HG03175 (cell line): ENCODE results near the gene NAP1L1.

Source experiments
- ATAC-seq: cut with Tn5 transposase; IDR thresholded peaks from one replicate; pipeline ENCODE4 v1.9.1; 2021; ENCODE audit warnings: mild to moderate bottlenecking, moderate library complexity; ENCODE audit not compliant: unreplicated experiment

Gene NAP1L1, protein sequence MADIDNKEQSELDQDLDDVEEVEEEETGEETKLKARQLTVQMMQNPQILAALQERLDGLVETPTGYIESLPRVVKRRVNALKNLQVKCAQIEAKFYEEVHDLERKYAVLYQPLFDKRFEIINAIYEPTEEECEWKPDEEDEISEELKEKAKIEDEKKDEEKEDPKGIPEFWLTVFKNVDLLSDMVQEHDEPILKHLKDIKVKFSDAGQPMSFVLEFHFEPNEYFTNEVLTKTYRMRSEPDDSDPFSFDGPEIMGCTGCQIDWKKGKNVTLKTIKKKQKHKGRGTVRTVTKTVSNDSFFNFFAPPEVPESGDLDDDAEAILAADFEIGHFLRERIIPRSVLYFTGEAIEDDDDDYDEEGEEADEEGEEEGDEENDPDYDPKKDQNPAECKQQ

GRCh38 chr12:76083904-76084862 lies at the start of gene NAP1L1:
Gene NAP1L1, minus strand, starts transcription at chr12:76084685. Its CDS starts 10,466 bp downstream, at chr12:76074219.
- ATAC-seq = peak; percentile 92

- no peak for ATAC-seq
Measured at GRCh38 chr12:76127588-76127987, 43.1 kb upstream of the NAP1L1 start.

- ATAC-seq = no peak
Measured at GRCh38 chr12:76124456-76124855, 40.0 kb upstream of the NAP1L1 start.

- no peak for ATAC-seq
Measured at GRCh38 chr12:76123259-76124212, 39.1 kb upstream of the NAP1L1 start.

DNA sequence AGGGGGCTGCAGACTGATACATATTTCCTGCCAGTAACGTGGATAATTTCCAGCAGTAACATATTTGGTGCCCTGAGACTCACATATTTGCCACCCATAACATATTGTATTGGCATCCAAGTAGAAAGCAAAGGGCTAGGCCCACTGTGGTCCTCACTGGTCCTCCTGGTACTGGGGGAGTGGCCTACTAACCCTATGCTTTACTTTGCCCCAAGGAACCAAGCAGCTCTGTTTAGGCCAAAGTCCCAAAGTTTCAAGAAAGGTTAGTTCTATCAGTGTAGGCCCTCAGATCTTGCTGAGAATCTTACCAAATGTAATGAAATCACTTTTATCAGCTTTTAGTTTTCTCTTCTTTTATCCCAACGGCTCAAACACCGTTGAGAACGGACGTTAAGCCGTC lies 35.4 kb upstream of the NAP1L1 start:
- ATAC-seq = no peak

DNA sequence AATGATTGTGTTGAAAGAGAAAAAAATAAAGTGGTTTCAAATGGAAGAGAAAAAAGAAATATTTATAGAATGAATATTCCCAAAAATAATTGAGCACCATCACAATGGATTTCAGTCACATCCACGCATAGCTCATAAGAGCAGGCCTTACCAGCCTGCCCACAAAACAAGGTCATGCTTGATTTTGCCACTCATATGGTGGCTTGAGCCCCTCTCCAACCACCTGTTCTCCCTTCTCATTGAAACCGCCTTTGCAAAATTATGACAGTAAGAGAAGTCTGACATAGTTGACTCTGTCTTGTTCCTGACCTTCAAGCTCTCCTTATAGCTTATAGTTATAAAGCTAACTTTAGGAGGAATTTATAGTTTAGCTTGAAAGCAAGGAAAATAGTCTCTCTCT lies 33.3 kb upstream of the NAP1L1 start:
- no peak for ATAC-seq

DNA sequence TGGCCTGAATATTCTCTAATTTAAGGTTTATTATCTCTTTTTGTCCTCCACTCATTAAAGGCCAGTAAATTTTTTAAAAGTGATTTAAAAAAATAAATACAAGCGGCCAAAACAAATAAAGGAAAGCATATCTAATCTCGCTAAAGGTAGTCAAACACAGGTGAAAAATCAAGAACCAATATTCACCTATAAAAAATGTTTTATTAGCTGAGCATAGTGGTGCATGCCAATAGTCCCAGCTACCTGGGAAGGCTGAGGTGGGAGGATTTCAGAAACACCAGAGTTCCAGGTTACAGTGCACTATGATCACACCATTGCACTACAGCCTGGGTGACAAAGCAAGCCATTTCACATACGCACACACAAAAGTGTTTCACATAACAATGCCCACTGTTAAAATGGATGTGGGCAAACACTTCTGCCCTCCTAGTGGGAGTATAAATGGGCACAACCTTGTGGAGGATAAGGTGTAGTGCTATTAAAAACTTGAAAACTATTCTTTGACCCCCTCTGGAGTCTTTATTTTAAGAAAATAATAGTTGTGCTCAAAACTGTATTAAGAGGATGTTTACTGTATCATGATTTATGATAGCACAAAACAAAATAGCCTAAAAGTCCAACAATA lies 32.7 kb upstream of the NAP1L1 start:
- no peak for ATAC-seq

DNA sequence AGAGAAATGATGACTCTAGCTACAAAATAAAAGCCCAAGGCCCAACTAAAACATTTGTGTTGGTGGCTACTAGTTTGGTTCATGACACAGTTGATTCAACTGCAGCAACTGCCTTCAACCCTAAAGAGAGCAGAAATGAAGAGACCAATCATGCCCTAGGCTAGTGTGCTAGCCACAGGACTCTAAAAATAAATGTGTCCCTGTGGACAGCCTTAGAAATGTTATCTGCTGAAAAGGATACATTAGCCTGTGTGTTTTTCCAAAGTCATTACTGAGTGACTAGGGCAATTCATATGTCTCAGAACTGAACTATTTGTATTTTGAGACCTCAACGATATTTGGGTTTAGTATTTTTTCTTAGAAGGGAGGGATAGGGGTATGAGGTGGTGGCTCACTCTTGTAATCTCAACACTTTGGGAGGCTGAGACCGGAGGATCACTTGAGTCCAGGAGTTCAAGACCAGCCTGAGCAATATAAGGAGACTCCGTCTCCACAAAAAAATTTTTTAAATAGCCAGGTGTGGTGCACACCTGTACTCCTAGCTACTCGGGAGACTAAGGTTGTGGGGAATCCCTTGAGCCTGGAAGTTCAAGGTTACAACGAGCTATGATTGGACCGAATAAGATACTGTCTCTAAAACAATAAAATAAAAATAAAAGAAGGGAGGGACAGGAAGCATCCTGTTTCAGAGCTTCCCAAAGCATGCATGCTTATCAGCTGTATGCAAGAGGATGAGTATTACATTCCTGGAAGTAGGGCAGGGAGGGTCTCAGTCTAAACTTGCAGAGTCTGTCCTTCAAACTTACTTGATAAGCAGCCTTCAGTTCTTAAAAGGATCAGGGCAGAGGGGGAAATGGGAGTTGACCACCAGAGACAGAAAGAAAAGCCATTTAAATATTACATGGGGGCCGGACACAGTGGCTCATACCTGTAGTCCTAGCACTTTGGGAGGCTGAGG lies 29.6 kb upstream of the NAP1L1 start:
- no peak for ATAC-seq

DNA sequence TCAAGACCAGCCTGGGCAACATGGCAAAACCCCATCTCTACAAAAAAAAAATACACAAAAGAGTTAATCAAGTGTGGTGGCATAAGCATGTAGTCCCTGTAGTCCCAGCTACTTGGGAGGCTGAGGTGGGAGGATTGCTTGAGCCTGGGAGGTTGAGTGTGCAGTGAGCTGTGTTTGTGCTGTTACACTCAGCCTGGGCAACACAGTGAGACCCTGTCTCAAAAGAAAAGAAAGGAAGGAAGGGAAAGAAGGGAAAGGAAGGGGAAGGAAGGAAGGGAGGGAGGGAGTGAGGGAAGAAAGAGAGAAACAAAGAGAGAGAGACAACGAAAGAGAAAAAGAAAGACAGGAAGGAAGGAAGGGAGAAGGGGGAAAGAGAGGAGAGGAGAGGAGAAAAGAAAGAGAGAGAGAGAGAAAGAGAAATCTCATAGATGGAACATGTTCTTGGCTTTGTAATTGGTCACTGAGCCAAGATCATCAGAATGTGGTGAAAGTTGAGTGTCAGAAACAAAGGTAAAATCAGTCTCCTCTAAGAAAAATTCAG lies 26.8 kb upstream of the NAP1L1 start:
- no peak for ATAC-seq

GRCh38 chr12:76109879-76110278 lies 25.4 kb upstream of the NAP1L1 start:
- no peak for ATAC-seq

GRCh38 chr12:76108356-76108755 lies 23.9 kb upstream of the NAP1L1 start:
- ATAC-seq = no peak

- ATAC-seq = no peak
Measured at GRCh38 chr12:76106631-76107030, 22.1 kb upstream of the NAP1L1 start.

DNA sequence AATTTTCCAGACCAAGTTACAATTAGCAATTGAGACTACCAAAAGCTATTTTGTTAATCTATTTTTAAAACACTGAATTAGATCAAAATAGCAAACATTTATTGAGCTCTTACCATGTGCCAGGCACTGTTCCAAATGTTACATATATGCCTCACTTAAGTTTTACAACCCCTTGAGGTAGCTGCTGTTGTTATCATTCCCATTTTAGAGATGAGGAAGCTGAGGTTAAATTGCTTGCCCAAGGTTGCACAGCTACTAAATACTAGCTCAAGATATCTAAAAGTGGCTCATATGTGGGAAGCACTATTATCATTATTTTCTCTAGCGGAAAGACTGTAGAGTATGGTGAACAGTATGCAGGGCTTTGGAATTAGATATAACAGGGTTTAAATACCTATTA lies 19.5 kb upstream of the NAP1L1 start:
- ATAC-seq = no peak

DNA sequence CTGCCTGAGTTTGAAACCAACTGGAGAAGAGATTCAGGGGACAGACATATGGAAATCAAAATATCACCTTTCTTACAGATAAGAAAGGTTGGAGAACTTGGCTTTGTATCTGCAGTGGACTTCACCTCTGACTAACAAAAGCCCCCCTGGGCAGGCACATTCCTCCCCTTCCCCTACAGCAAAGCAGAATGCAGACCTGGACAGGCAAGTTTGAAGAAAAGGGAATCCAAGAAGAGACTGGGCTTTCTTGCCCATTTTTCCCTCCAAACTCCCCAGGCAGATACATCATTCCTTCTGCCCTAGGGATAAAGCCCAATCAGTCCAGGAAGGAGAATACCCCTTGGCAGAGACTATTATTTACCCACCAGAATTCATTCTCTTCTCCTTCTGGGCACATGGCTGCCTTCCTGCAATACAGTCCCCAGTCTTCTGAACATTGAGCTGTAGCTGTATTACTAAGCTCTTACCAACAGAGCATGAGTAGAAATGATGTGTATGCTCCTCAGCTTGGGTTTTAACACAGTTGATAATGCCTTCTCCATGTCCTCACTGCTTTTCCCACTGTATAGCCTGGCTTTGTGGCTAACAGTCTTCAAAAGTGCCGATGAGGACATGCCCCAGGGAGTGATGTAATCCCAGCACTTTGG lies 17.4 kb upstream of the NAP1L1 start:
- no peak for ATAC-seq

GRCh38 chr12:76096079-76096646 lies 11.7 kb upstream of the NAP1L1 start:
- no peak for ATAC-seq

GRCh38 chr12:76094754-76095153 lies 10.3 kb upstream of the NAP1L1 start:
- ATAC-seq = no peak

DNA sequence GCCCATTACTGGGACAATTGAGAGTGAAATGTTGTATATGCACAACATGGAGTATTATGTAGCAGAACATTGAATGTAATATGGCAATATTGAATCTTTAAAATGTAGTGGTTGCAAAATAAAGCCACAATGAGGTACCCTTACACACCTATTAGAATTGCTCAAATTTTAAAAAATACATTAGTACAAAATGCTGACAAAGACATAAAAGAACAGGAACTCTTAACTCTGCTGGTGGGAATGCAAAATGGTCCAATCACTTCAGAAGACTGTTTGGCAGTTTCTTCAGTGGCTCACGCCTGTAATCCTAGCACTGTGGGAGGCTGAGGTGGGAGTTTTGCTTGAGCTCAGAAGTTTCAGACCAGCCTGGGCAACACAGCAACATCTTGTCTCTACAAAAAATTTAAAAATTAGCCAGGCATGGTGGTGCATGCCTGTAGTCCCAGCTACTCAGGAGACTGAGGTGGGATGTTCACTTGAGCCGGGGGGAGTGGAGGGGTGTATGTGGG lies 6.8 kb upstream of the NAP1L1 start:
- no peak for ATAC-seq

DNA sequence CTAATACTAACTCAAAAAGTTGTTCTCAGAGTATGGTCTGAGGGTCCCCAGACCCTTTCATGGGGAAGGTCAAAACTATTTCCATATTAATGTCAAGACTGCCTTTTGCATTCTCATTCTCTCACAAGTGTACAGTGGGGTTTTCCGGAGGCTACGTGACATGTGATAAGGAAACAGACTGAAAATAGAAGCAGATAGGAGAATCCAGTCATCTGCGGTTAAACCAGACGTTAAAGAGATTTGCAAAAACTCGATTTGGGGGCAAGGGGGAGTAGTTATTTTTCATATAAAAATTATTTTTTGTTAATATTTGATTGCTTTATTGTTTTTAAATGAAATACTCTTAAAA lies 1.0 kb upstream of the NAP1L1 start:
- no peak for ATAC-seq
